ENCODE results near the gene NEAT1. TPM values are rescaled to one million over a fixed set of nuclear protein-coding genes. Genes with fewer than 3 reads are reported as not detected.
"Not testable (repeated sequence)": the region's sequence is repeated elsewhere in the genome, so short reads cannot be mapped to it uniquely, and the experiment has no call there.

Gene NEAT1
- total RNA-seq, 2 donors from 2014 or later = 823 to 2,912 TPM

DNA sequence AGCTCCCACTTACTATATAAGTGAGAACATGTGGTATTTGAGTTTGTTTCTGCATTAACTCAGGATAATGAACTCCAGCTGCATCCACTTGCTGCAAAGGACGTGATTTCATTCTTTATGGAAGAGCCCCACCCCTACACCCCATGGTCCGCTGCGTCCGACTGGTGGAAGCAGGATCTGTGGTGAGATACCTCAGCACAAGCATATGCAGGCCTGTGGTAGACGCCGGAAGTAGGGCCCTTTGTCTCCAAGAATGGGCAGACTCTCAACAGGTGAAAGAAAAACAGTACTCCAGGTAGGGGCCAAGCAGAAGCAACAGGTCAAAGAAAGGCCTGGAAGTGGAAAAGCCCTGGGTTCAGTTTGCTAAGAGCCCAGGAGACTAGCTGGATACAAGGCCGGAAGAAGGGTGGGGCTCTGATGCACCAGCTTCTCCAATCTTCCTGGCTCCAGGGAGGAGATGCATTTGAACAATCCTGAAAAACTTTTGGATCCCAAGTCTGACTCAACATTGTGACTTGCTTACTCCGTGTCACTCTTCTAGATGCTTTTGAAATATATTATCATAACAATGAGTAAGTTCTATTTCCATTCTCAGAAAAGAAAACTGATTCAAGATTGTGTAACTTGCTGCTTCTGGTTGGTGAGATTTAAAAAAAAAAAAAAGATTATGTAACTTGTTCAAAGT is 30.4 kb downstream of the NEAT1 start:
- H3K36me3 Mint-ChIP-seq (ENCODE audit: low read depth) = peaks cover 24% of the 10 kb centered on the region
- peaks cover 23% of the 10 kb centered on the region for H3K4me1 Mint-ChIP-seq
- H3K27me3 Mint-ChIP-seq = no peaks in the 10 kb centered on the region
- no peak for ATAC-seq (replicated peaks)
- no peaks in the 10 kb centered on the region for H3K9me3 Mint-ChIP-seq
- H3K4me3 Mint-ChIP-seq = peak overlapping the region; percentile 90
- H3K27ac Mint-ChIP-seq = peak overlapping the region; percentile 76

DNA sequence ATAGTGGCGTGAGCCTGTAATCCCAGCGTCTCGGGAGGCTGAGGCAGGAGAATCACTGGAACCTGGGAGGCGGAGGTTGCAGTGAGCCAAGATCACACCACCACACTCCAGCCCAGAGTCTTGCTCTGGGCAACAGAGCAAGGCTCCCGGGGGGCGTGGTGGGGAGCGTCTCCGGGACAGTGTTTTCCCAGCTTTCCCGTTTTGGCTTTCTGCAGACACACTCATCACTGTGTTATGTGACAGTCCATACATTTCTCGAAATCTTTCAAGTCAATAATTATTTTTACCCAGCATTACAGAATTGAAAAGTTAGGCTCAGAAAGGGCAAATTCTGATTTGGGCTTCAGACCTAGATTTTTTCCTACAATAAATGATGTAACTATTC is 31.7 kb downstream of the NEAT1 start:
- H3K4me3 Mint-ChIP-seq = peak overlapping the region; percentile 90
- peaks cover 27% of the 10 kb centered on the region for H3K36me3 Mint-ChIP-seq (ENCODE audit: low read depth)
- no peaks in the 10 kb centered on the region for H3K27me3 Mint-ChIP-seq
- H3K4me1 Mint-ChIP-seq = peaks cover 25% of the 10 kb centered on the region
- no peak for ATAC-seq (replicated peaks)
- peak overlapping the region; percentile 94 for H3K27ac Mint-ChIP-seq
- H3K9me3 Mint-ChIP-seq = no peaks in the 10 kb centered on the region

DNA sequence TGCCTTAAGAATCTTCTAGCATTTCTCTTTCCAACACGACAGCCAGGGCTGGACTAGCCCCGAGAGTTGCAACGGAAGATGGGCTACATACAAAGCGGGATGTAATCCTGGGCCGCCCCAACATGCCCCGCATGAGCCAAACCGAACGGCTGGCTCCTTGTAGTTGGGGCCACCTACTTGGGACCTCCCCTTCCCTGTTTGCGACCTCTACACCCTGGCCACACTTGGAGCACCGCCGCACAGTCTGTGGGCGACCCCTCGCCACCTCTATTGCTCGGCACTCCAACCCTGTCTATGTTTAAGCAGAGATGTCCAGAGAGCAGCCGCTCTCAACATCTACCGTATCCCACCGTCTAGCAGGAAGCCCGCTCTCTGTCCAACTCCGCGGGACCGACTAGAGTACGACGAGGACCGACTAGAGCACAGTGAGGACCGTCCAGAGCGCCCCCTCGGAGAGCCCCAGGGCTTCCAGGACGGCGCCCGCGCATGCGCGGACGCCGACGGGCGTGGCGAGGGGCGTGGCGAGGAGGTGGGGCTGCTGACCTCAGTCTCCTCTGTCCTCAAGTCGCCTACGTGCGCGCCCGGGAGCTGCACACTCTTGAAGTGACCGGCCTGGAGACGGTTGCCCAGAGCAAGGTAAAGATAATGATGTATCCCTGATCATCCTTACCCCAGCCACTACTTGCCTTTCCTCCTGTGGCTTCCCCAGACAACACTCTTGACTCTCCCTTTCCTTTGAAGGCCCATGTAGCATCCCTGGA is 32.3 kb downstream of the NEAT1 start:
- Mint-ChIP-seq H3K27ac (peak overlapping the region; percentile 94), H3K4me3 (peak overlapping the region; percentile 90), H3K27me3 (no peaks in the 10 kb centered on the region), H3K36me3 (ENCODE audit: low read depth) (peaks cover 30% of the 10 kb centered on the region), H3K4me1 (peaks cover 28% of the 10 kb centered on the region), H3K9me3 (no peaks in the 10 kb centered on the region)
- ATAC-seq (replicated peaks) = peak; percentile 95

DNA sequence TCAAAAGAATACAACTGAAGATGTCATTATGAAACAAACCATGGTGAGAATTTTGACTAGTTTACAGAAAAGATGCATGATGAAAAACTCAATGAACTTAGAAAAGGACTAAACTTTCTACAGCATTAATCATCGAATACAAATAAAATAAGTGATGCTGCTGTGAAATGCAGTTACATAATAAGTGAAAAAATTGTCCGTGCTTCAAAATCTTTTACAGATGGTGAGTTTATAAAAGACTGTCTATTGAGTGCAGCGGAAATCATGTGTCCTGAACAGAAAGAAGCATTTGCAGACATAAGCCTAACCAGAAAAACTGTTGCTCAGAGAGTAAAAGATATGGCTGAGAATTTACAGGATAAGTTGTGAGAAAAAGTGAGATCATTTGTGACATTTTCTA is 33.8 kb downstream of the NEAT1 start:
- H3K36me3 Mint-ChIP-seq (ENCODE audit: low read depth) = peaks cover 30% of the 10 kb centered on the region
- peak overlapping the region; percentile 90 for H3K4me3 Mint-ChIP-seq
- no peak for ATAC-seq (replicated peaks)
- no peaks in the 10 kb centered on the region for H3K27me3 Mint-ChIP-seq
- H3K9me3 Mint-ChIP-seq = no peaks in the 10 kb centered on the region
- peak overlapping the region; percentile 94 for H3K27ac Mint-ChIP-seq
- peaks cover 28% of the 10 kb centered on the region for H3K4me1 Mint-ChIP-seq

DNA sequence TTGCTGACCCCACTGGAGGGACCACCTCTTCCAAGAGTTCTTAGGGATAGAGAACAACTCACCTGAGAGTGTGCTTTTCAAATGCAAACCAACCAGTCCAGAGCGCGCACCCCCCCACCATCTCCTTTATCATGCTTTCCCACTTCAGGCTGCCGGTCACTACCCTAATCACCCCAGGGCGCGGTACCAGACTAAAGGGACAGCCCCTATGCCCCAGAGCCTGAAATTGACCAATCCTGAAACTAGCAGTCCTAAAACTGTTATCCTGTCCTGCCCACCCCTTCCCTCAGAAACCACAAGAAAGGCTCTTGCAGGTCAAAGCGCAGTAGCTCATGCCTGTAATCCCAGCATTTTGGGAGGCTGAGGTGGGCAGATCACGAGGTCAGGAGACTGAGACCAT is 37.0 kb downstream of the NEAT1 start:
- Mint-ChIP-seq H3K36me3 (ENCODE audit: low read depth) (peaks cover 30% of the 10 kb centered on the region), H3K4me3 (peak overlapping the region; percentile 27), H3K9me3 (no peaks in the 10 kb centered on the region), H3K27me3 (no peaks in the 10 kb centered on the region), H3K27ac (no peak overlapping the region), H3K4me1 (peaks cover 23% of the 10 kb centered on the region)
- peak; percentile 27 for ATAC-seq (replicated peaks)

DNA sequence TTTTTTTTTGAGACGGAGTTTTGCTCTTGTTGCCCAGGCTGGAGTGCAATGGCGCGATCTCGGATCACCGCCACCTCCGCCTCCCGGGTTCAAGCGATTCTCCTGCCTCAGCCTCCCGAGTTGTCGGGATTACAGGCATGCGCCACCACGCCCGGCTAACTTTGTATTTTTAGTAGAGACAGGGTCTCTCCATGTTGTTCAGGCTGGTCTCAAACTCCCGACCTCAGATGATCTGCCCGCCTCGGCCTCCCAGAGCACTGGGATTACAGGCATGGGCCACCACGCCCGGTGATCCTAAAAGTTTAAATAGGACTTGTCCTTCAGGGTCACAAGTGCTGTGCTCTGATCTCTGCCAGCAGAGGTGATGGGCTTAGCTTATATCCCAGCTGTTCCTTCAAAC is 42.9 kb downstream of the NEAT1 start:
- H3K4me1 Mint-ChIP-seq; H3K4me3 Mint-ChIP-seq; ATAC-seq (replicated peaks); H3K9me3 Mint-ChIP-seq; H3K27me3 Mint-ChIP-seq; H3K36me3 Mint-ChIP-seq (ENCODE audit: low read depth); H3K27ac Mint-ChIP-seq: not testable (repeated sequence)

DNA sequence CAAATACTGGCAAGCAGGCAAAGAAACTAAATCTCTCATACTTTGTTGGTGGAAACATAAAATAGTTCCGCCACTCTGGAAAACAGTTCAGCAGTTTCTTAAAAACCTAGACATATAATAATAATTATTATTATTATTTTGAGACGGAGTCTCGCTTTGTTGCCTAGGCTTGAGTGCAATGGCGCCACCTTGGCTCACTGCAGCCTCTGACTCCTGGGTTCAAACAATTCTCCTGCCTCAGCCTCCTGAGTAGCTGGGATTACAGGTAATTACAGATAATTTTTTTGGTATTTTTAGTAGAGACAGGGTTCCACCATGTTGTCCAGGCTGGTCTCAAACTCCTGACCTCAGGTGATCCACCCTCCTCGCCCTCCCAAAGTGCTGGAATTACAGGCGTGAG is 44.7 kb downstream of the NEAT1 start:
- H3K27ac Mint-ChIP-seq; H3K9me3 Mint-ChIP-seq; H3K4me3 Mint-ChIP-seq; H3K27me3 Mint-ChIP-seq; ATAC-seq (replicated peaks); H3K36me3 Mint-ChIP-seq (ENCODE audit: low read depth): not testable (repeated sequence)
- H3K4me1 Mint-ChIP-seq = peaks cover 13% of the 10 kb centered on the region

DNA sequence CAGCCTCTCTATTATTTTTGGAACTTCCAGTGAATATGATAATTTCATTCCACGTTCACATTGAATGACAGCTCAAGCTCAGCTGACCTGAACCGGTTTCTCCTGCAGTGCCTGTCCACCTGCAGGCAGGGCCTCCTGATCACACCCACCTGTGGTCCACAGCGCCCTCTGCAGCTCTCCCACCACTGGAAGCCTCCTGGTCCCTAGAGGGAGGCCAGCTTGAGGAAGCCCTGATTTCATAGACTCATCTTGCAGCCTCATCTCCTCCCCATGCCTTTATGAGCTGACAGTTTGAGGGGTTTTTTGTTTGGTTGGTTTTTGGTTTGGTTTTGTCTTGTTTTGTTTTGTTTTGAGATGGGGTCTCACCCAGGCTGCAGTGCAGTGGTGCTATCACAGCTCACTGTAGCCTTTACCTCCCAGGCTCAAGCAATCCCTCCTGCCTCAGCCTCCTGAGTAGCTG is 46.3 kb downstream of the NEAT1 start:
- H3K4me3 Mint-ChIP-seq = peak overlapping the region; percentile 20
- no peak overlapping the region for H3K27ac Mint-ChIP-seq
- no peaks in the 10 kb centered on the region for H3K27me3 Mint-ChIP-seq
- ATAC-seq (replicated peaks) = peak; percentile 43
- H3K9me3 Mint-ChIP-seq = no peaks in the 10 kb centered on the region
- no peaks in the 10 kb centered on the region for H3K36me3 Mint-ChIP-seq (ENCODE audit: low read depth)
- peaks cover 13% of the 10 kb centered on the region for H3K4me1 Mint-ChIP-seq

DNA sequence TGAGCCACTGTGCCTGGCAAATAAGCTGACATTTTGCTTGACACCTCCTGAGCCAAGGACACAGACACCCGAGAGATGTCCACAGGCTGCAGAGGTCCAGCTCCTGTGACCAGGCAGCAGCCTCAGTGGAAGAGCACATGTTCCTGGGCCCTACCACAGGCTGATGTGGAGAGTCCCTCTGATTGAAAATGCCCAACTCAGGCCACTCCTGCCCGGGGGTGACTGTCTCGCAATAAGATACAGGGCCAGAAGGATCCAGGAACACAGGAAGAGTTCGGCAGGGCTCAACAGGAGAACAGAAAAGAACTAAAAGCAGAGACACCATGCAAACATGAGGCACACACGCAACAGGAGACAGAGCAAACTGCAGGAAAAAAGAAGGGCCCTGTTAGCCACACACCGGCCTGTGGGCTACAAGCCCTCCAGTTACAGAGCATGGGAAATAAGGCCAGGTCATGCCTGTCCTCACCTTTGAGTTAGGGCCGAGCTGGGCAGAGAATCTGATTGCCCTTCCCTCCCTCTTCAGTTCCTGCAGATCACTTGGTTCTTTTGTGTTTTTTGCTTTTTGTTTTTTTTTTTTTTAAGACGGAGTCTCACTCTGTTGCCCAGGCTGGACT is 47.9 kb downstream of the NEAT1 start:
- H3K27me3 Mint-ChIP-seq = no peaks in the 10 kb centered on the region
- peak overlapping the region; percentile 82 for H3K4me3 Mint-ChIP-seq
- no peak for ATAC-seq (replicated peaks)
- H3K27ac Mint-ChIP-seq = peak overlapping the region; percentile 99
- H3K9me3 Mint-ChIP-seq = no peaks in the 10 kb centered on the region
- H3K4me1 Mint-ChIP-seq = peaks cover 13% of the 10 kb centered on the region
- no peaks in the 10 kb centered on the region for H3K36me3 Mint-ChIP-seq (ENCODE audit: low read depth)

DNA sequence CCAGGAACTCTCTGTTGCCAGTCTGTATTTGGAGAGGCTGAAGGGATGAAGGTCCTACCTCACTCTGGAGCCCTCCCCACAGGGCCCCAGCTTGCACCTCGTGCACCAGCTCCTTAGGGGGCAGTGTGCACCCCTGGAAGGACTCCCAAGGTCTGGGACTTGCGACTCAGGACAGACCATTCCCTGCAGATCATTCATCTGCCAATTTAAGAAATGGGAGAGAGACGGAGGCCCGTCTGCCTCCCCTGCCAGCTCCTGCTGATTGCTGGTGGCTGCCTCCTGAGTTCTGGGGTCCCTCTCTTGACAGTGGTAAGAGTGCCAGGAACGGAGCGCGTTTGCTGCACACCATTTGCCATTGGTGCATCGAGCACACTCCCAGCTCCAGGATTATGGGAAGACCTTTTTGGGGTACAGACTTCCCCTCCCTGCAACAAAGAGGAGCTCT is 48.9 kb downstream of the NEAT1 start:
- H3K9me3 Mint-ChIP-seq = no peaks in the 10 kb centered on the region
- peak overlapping the region; percentile 99 for H3K27ac Mint-ChIP-seq
- H3K4me1 Mint-ChIP-seq = peaks cover 13% of the 10 kb centered on the region
- H3K27me3 Mint-ChIP-seq = no peaks in the 10 kb centered on the region
- peaks cover 4% of the 10 kb centered on the region for H3K36me3 Mint-ChIP-seq (ENCODE audit: low read depth)
- peak overlapping the region; percentile 82 for H3K4me3 Mint-ChIP-seq
- ATAC-seq (replicated peaks) = no peak

DNA sequence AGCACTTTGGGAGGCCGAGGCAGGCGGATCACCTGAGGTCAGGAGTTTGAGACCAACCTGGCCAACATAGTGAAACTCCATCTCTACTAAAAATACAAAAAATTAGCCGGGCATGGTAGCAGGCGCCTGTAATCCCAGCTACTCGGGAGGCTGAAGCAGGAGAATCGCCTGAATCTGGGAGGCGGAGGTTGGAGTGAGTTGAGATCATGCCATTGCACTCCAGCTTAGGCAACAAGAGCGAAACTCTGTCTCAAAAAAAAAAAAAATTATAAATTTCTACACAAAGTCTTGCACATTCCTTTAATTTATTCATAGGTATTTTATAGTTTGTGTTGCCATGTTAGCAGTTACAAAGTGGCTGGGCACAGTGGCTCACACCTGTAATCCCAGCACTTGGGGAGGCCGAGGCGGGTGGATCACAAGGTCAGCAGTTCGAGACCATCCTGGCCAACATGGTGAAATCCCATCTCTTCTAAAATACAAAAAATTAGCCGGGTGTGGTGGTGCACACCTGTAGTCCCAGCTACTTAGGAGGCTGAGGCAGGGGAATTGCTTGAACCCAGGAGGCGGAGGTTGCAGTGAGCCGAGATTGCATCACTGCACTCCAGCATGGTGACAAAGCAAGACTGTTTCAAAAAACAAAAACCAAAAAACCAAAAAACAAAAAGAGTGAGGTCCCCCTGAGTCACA is 50.1 kb downstream of the NEAT1 start:
- peak overlapping the region; percentile 82 for H3K4me3 Mint-ChIP-seq
- not testable (repeated sequence) for H3K9me3 Mint-ChIP-seq
- H3K4me1 Mint-ChIP-seq = peaks cover 13% of the 10 kb centered on the region

DNA sequence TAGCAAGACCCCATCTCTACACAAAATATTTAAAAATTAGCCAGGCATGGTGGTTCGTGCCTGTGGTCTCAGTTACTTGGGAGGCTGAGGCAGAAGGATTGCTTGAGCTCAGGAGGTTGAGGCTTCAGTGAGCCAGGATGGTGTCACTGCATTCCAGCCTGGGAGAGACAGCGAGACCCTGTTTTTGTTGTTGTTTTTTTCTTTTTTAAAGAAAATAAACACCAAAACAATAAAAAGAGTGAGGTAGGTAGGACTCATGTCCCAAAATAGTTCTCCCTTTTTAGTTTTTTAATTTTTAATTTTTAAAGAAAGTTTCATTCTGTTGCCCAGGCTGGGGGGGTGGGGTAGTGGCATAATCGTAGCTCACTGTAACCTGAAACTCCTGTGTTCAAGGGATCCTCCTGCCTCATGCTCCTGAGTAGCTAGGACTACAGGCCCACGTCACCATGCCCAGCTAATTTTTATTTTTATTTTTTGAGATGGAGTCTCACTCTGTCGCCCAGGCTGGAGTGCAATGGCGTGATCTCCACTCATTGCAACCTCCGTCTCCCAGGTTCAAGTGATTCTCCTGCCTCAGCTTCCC is 50.8 kb downstream of the NEAT1 start:
- H3K9me3 Mint-ChIP-seq = no peaks in the 10 kb centered on the region
- peaks cover 16% of the 10 kb centered on the region for H3K36me3 Mint-ChIP-seq (ENCODE audit: low read depth)
- peaks cover 13% of the 10 kb centered on the region for H3K4me1 Mint-ChIP-seq
- no peak overlapping the region for H3K4me3 Mint-ChIP-seq
- ATAC-seq (replicated peaks) = no peak
- no peaks in the 10 kb centered on the region for H3K27me3 Mint-ChIP-seq
- no peak overlapping the region for H3K27ac Mint-ChIP-seq

More for the DNA sequence above, 50.1 kb downstream of the NEAT1 start:
- not testable (repeated sequence) for H3K27me3 Mint-ChIP-seq; ATAC-seq (replicated peaks)
- H3K36me3 Mint-ChIP-seq (ENCODE audit: low read depth) = peaks cover 13% of the 10 kb centered on the region
- peak overlapping the region; percentile 99 for H3K27ac Mint-ChIP-seq

DNA sequence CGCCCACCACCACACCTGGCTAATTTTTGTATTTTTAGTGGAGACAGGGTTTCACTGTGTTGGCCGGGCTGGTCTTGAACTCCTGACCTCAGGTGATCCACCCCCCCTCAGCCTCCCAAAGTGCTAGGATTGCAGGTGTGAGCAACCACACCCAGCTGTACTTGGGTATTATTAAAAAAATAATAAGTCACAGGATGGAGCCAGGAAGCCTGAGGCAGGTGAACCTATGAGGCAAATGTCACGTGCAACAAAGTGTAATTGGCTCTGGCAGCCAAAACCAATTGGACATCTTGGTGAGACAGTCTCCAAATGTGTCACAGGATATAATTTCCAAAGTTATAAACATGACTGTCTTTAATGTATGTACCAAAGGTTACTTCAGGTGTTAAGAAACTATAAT is 52.3 kb downstream of the NEAT1 start:
- peaks cover 11% of the 10 kb centered on the region for H3K4me1 Mint-ChIP-seq
- H3K27me3 Mint-ChIP-seq = no peaks in the 10 kb centered on the region
- H3K27ac Mint-ChIP-seq = no peak overlapping the region
- H3K36me3 Mint-ChIP-seq (ENCODE audit: low read depth) = peaks cover 16% of the 10 kb centered on the region
- no peak for ATAC-seq (replicated peaks)
- H3K4me3 Mint-ChIP-seq = peak overlapping the region; percentile 27
- no peaks in the 10 kb centered on the region for H3K9me3 Mint-ChIP-seq

DNA sequence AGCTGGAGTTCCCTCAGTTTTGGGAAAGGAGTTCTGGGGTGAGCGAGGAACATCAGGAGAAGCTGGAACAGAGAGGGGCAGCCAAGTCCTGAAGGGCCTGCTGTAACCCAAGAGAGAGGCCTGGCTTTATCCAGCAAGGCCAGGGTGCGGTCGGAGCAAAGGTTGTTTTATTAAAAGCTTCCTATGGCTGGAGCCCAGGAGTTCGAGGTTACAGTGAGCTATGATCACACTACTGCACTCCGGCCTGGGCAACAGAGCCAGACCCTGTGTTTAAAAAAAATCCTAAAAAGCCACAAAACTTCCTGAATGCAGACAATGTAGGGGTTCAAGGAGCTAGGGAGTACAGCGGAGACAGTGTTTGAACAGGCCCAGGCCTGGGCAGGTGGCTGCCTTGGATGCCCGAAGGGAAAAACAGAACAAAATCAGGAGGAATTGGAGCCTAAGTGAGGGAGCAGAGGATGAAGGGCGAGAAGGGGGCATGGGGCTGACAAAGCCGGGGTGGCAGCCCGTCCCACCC is 54.1 kb downstream of the NEAT1 start:
- peak overlapping the region; percentile 97 for H3K27ac Mint-ChIP-seq
- no peaks in the 10 kb centered on the region for H3K27me3 Mint-ChIP-seq
- H3K4me3 Mint-ChIP-seq = peak overlapping the region; percentile 93
- no peak for ATAC-seq (replicated peaks)
- peaks cover 16% of the 10 kb centered on the region for H3K36me3 Mint-ChIP-seq (ENCODE audit: low read depth)
- H3K9me3 Mint-ChIP-seq = no peaks in the 10 kb centered on the region
- peaks cover 11% of the 10 kb centered on the region for H3K4me1 Mint-ChIP-seq

All from activated T-helper 17 cell treated with anti-CD3 and anti-CD28 coated beads, Interleukin-2, amount 50 U/mL, for 72 hours (primary cell).